Adrenal gland (tissue), 5 donors: Measurements from ENCODE around the gene BBLN.

ENCODE experiments used
- CTCF ChIP-seq, 6 experiments: fragments of 450-650 bp in 4 of 6; fragments of 200-600 bp in 2 of 6; sonication (generic) in 1 of 6; IDR thresholded peaks; 1 replicate in 5 of 6; 2 replicates in 1 of 6; pipeline versions ENCODE4 v1.5.1 to v1.8.0; 2016 to 2021; ENCODE audit warnings: antibody characterized with exemption in 6 of 6, mild to moderate bottlenecking in 2 of 6, moderate library complexity in 1 of 6
- POLR2A ChIP-seq, 2 donors: fragments of 450-650 bp; IDR thresholded peaks; one replicate each; pipeline ENCODE4 v1.6.1; 2017; ENCODE audit warnings: antibody characterized with exemption in 2 of 2, mild to moderate bottlenecking in 2 of 2, moderate library complexity in 1 of 2
- donor health status: DM: no; HTN: no; CAD: no.

- TF ChIP-seq POLR2A (IDR thresholded peaks at IDR 0.05) (no peak), CTCF (IDR thresholded peaks at IDR 0.05) (no peak)
These were observed 20.4 kb downstream of the BBLN start for GRCh38 chr9:128180447-128180846.
